ENCODE results near the gene LRRK2.

LRRK2 gene

DNA sequence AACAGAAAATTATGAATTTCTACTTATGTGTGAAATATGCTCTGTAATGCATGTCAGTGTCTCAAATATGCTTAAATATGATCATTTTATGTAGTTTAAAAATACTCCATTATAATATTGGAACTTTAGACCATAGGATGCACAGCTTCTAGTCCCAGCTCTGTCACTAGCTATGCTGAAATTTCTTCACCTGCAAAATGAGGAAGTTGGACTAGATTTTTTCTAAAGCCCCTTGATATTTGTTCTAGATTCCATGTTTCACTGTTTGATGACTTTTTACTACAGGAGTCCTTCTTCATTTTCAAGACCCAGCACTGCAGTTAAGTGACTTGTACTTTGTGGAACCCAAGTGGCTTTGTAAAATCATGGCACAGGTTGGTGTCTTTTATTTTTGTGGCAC is 90.1 kb downstream of the LRRK2 start:
- H3K4me3 ChIP-seq (ENCODE audit: low read length) = no peak overlapping the region
- no peak overlapping the region for H3K4me2 ChIP-seq (ENCODE audit: low read length)
- no peak for TF ChIP-seq EZH2phosphoT487 (IDR thresholded peaks at IDR 0.05; ENCODE audit: borderline replicate concordance, low read length)
- TF ChIP-seq CTCF (IDR thresholded peaks at IDR 0.05; ENCODE audit: low read depth, low read length, poor library complexity, severe bottlenecking) = no peak
- H3K4me1 ChIP-seq (ENCODE audit: control insufficient read depth, low read length) = peaks cover 7% of the 10 kb centered on the region
- peaks cover 6% of the 10 kb centered on the region; the same call in 1 of the 2 replicates for H3K27me3 ChIP-seq (ENCODE audit: control insufficient read depth, low read length)
- no peaks in the 10 kb centered on the region for H3K36me3 ChIP-seq (ENCODE audit: control insufficient read depth, low read length)
- no peaks in the 10 kb centered on the region for H3K9me2 ChIP-seq (replicated peaks; ENCODE audit: control insufficient read depth, low read length)
- H3K27ac ChIP-seq (ENCODE audit: low read depth, low read length) = no peak overlapping the region
- no peaks in the 10 kb centered on the region for H3K9me3 ChIP-seq (ENCODE audit: control insufficient read depth, insufficient read depth, low read length)
- H3F3A ChIP-seq (ENCODE audit: control insufficient read depth, insufficient read depth) = no peaks in the 10 kb centered on the region
- no peaks in the 10 kb centered on the region for H4K20me1 ChIP-seq (ENCODE audit: control insufficient read depth, insufficient read depth, low read depth, low read length)
- no peaks in the 10 kb centered on the region for H3K79me2 ChIP-seq (ENCODE audit: control insufficient read depth, low read length)

DNA sequence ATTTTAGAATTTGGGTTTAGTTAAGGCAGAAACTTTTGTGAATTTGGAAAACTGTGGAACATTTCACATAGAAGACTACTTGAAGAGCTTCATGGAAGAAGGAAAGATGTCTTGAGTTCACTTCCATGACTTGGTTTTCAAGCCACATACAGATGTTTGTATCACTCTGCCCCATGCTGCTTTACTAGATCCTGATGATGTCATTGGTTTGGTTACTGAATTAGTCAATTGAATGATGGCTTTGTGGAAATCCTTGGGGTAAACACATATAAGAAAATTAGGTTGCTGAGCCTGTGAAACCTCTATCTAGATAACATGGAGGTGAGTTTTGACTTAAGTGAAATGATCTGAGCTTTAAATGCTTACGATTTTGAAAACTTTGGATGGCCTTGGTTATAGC is 90.6 kb downstream of the LRRK2 start:
- H3K4me1 ChIP-seq (ENCODE audit: control insufficient read depth, low read length) = peaks cover 7% of the 10 kb centered on the region
- no peaks in the 10 kb centered on the region for H3K36me3 ChIP-seq (ENCODE audit: control insufficient read depth, low read length)
- H3K9me2 ChIP-seq (replicated peaks; ENCODE audit: control insufficient read depth, low read length) = no peaks in the 10 kb centered on the region
- H3K27ac ChIP-seq (ENCODE audit: low read depth, low read length) = no peak overlapping the region
- H3K27me3 ChIP-seq (ENCODE audit: control insufficient read depth, low read length) = peaks cover 6% of the 10 kb centered on the region; the same call in 1 of the 2 replicates
- TF ChIP-seq EZH2phosphoT487 (IDR thresholded peaks at IDR 0.05; ENCODE audit: borderline replicate concordance, low read length) (no peak), CTCF (IDR thresholded peaks at IDR 0.05; ENCODE audit: low read depth, low read length, poor library complexity, severe bottlenecking) (no peak)
- no peak overlapping the region for H3K4me2 ChIP-seq (ENCODE audit: low read length)
- no peaks in the 10 kb centered on the region for H3K79me2 ChIP-seq (ENCODE audit: control insufficient read depth, low read length)
- H3F3A ChIP-seq (ENCODE audit: control insufficient read depth, insufficient read depth) = no peaks in the 10 kb centered on the region
- no peaks in the 10 kb centered on the region for H3K9me3 ChIP-seq (ENCODE audit: control insufficient read depth, insufficient read depth, low read length)
- H3K4me3 ChIP-seq (ENCODE audit: low read length) = no peak overlapping the region
- no peaks in the 10 kb centered on the region for H4K20me1 ChIP-seq (ENCODE audit: control insufficient read depth, insufficient read depth, low read depth, low read length)

- no peaks in the 10 kb centered on the region for H3K9me3 ChIP-seq (ENCODE audit: control insufficient read depth, insufficient read depth, low read length)
- TF ChIP-seq EZH2phosphoT487 (IDR thresholded peaks at IDR 0.05; ENCODE audit: borderline replicate concordance, low read length) = no peak
- no peak for TF ChIP-seq CTCF (IDR thresholded peaks at IDR 0.05; ENCODE audit: low read depth, low read length, poor library complexity, severe bottlenecking)
Measured at GRCh38 chr12:40324261-40324660, 99.5 kb downstream of the LRRK2 start.

More at GRCh38 chr12:40324261-40324660, 99.5 kb downstream of the LRRK2 start:
- Histone ChIP-seq H3K27me3 (ENCODE audit: control insufficient read depth, low read length) (no peaks in the 10 kb centered on the region), H3K4me2 (ENCODE audit: low read length) (no peak overlapping the region), H3K36me3 (ENCODE audit: control insufficient read depth, low read length) (no peaks in the 10 kb centered on the region), H3K79me2 (ENCODE audit: control insufficient read depth, low read length) (no peaks in the 10 kb centered on the region), H3K4me3 (ENCODE audit: low read length) (no peak overlapping the region), H3K4me1 (ENCODE audit: control insufficient read depth, low read length) (no peaks in the 10 kb centered on the region), H3F3A (ENCODE audit: control insufficient read depth, insufficient read depth) (no peaks in the 10 kb centered on the region), H4K20me1 (ENCODE audit: control insufficient read depth, insufficient read depth, low read depth, low read length) (no peaks in the 10 kb centered on the region), H3K27ac (ENCODE audit: low read depth, low read length) (no peak overlapping the region), H3K9me2 (replicated peaks; ENCODE audit: control insufficient read depth, low read length) (no peaks in the 10 kb centered on the region)
